T-helper 1 cell treated with Interleukin-12 subunit alpha and Interleukin-12 subunit beta and Interleukin-4 antibody, amounts not matched to agents 30 μg/mL and 1 μg/mL, for 36 hours (primary cell): Measurements from ENCODE around the gene RAB3B.

Experiments
- H3K27ac Mint-ChIP-seq: one replicate; pipeline ENCODE4 v1.8.0; 2021; ENCODE audit warnings: mild to moderate bottlenecking, mixed read lengths
- H3K27me3 Mint-ChIP-seq: one replicate; pipeline ENCODE4 v1.8.0; 2021; ENCODE audit warnings: low read depth, mixed read lengths
- H3K36me3 Mint-ChIP-seq: one replicate; pipeline ENCODE4 v1.8.0; 2021; ENCODE audit warnings: low read depth, mixed read lengths
- H3K4me1 Mint-ChIP-seq: one replicate; pipeline ENCODE4 v1.8.0; 2021; ENCODE audit warnings: low read depth, mixed read lengths
- H3K4me3 Mint-ChIP-seq: one replicate; pipeline ENCODE4 v1.8.0; 2021; ENCODE audit warnings: mild to moderate bottlenecking, moderate library complexity, mixed read lengths
- H3K9me3 Mint-ChIP-seq: one replicate; pipeline ENCODE4 v1.8.0; 2021; ENCODE audit warnings: mixed read lengths

RAB3B gene

GRCh38 chr1:51867479-51868232 lies 122.8 kb downstream of the RAB3B start:
- no peak overlapping the region for H3K27ac Mint-ChIP-seq
- H3K4me1 Mint-ChIP-seq = peaks cover 38% of the 10 kb centered on the region
- no peaks in the 10 kb centered on the region for H3K9me3 Mint-ChIP-seq
- peaks cover 17% of the 10 kb centered on the region for H3K36me3 Mint-ChIP-seq
- no peak overlapping the region for H3K4me3 Mint-ChIP-seq
- no peaks in the 10 kb centered on the region for H3K27me3 Mint-ChIP-seq

GRCh38 chr1:51863384-51863783 lies 127.1 kb downstream of the RAB3B start:
- no peak overlapping the region for H3K27ac Mint-ChIP-seq
- no peaks in the 10 kb centered on the region for H3K27me3 Mint-ChIP-seq
- peaks cover 13% of the 10 kb centered on the region for H3K36me3 Mint-ChIP-seq
- H3K9me3 Mint-ChIP-seq = no peaks in the 10 kb centered on the region
- H3K4me3 Mint-ChIP-seq = no peak overlapping the region
- peaks cover 23% of the 10 kb centered on the region for H3K4me1 Mint-ChIP-seq

GRCh38 chr1:51861669-51862068 lies 128.8 kb downstream of the RAB3B start:
- Mint-ChIP-seq H3K36me3 (peaks cover 6% of the 10 kb centered on the region), H3K27ac (no peak overlapping the region), H3K4me3 (no peak overlapping the region), H3K9me3 (no peaks in the 10 kb centered on the region), H3K27me3 (no peaks in the 10 kb centered on the region), H3K4me1 (peaks cover 9% of the 10 kb centered on the region)

GRCh38 chr1:51859735-51860134 lies 130.8 kb downstream of the RAB3B start:
- peaks cover 9% of the 10 kb centered on the region for H3K4me1 Mint-ChIP-seq
- no peaks in the 10 kb centered on the region for H3K27me3 Mint-ChIP-seq
- peaks cover 8% of the 10 kb centered on the region for H3K36me3 Mint-ChIP-seq
- no peaks in the 10 kb centered on the region for H3K9me3 Mint-ChIP-seq
- H3K27ac Mint-ChIP-seq = no peak overlapping the region
- H3K4me3 Mint-ChIP-seq = no peak overlapping the region

- H3K27me3 Mint-ChIP-seq = no peaks in the 10 kb centered on the region
- H3K27ac Mint-ChIP-seq = no peak overlapping the region
- H3K9me3 Mint-ChIP-seq = no peaks in the 10 kb centered on the region
- peaks cover 8% of the 10 kb centered on the region for H3K36me3 Mint-ChIP-seq
- H3K4me3 Mint-ChIP-seq = no peak overlapping the region
- peaks cover 9% of the 10 kb centered on the region for H3K4me1 Mint-ChIP-seq
Observed at GRCh38 chr1:51859333-51859732, 131.2 kb downstream of the RAB3B start.

- H3K4me1 Mint-ChIP-seq = peaks cover 9% of the 10 kb centered on the region
- no peak overlapping the region for H3K4me3 Mint-ChIP-seq
- no peak overlapping the region for H3K27ac Mint-ChIP-seq
Observed at GRCh38 chr1:51858892-51859291, 131.6 kb downstream of the RAB3B start.

More at GRCh38 chr1:51858892-51859291, 131.6 kb downstream of the RAB3B start:
- Mint-ChIP-seq H3K27me3 (no peaks in the 10 kb centered on the region), H3K9me3 (no peaks in the 10 kb centered on the region), H3K36me3 (peaks cover 9% of the 10 kb centered on the region)
